ENCODE data around the gene PDE4D. TPM values are rescaled to one million over a fixed set of nuclear protein-coding genes. Genes with fewer than 3 reads are reported as not detected.

The PDE4D gene
- total RNA-seq, 1 experiment from 2014 or later = 2.4 TPM

- Histone ChIP-seq H3K27ac (ENCODE audit: low read length) (no peak overlapping the region), H3K27me3 (ENCODE audit: control insufficient read depth, insufficient read depth, low read length) (no peaks in the 10 kb centered on the region), H3K9me3 (ENCODE audit: control insufficient read depth, insufficient read depth, low read depth, low read length) (no peaks in the 10 kb centered on the region), H3K4me3 (ENCODE audit: low read depth in 2 of 2, low read length in 2 of 2) (no peak overlapping the region), H3K4me1 (ENCODE audit: control insufficient read depth, insufficient read depth, low read length) (no peaks in the 10 kb centered on the region), H3K36me3 (ENCODE audit: control insufficient read depth, insufficient read depth, low read length) (no peaks in the 10 kb centered on the region)
- TF ChIP-seq, protein P1, sequence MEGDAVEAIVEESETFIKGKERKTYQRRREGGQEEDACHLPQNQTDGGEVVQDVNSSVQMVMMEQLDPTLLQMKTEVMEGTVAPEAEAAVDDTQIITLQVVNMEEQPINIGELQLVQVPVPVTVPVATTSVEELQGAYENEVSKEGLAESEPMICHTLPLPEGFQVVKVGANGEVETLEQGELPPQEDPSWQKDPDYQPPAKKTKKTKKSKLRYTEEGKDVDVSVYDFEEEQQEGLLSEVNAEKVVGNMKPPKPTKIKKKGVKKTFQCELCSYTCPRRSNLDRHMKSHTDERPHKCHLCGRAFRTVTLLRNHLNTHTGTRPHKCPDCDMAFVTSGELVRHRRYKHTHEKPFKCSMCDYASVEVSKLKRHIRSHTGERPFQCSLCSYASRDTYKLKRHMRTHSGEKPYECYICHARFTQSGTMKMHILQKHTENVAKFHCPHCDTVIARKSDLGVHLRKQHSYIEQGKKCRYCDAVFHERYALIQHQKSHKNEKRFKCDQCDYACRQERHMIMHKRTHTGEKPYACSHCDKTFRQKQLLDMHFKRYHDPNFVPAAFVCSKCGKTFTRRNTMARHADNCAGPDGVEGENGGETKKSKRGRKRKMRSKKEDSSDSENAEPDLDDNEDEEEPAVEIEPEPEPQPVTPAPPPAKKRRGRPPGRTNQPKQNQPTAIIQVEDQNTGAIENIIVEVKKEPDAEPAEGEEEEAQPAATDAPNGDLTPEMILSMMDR (IDR thresholded peaks at IDR 0.05) = no peak
- TF ChIP-seq POLR2AphosphoS5 (IDR thresholded peaks at IDR 0.05; ENCODE audit: low read depth, low read length) (no peak), SIN3A (IDR thresholded peaks at IDR 0.05; ENCODE audit: borderline replicate concordance, insufficient read depth, low read depth, low read length) (no peak), TCF7L2 (IDR thresholded peaks at IDR 0.05; ENCODE audit: low read depth, low read length) (no peak), REST (IDR thresholded peaks at IDR 0.05; ENCODE audit: insufficient read depth in 1 of 2, low read depth in 2 of 2, low read length in 1 of 2) (no peak)
- CTCF ChIA-PET = no interaction called here
- in situ Hi-C loops (cut with HindIII; ENCODE audit: low pct_unique_long_range_greater_than_20kb, low sequenced_read_pairs) = no loop called here
- BruUV-seq (replicated peaks) = no TSS peak
- POLR2A ChIA-PET = no interaction called here
- intact Hi-C loops (cut with micrococcal nuclease; ENCODE audit: unreplicated experiment) = no loop called here
- ATAC-seq (no peak), DNase-seq (ENCODE audit: low read depth, low spot score) (no peak)
These were observed 472.9 kb downstream of the PDE4D start for GRCh38 chr5:59420596-59420995.

- Histone ChIP-seq H3K27ac (ENCODE audit: low read length) (no peak overlapping the region), H3K9me3 (ENCODE audit: control insufficient read depth, insufficient read depth, low read depth, low read length) (no peaks in the 10 kb centered on the region), H3K4me1 (ENCODE audit: control insufficient read depth, insufficient read depth, low read length) (no peaks in the 10 kb centered on the region), H3K4me3 (ENCODE audit: low read depth in 2 of 2, low read length in 2 of 2) (no peak overlapping the region), H3K36me3 (ENCODE audit: control insufficient read depth, insufficient read depth, low read length) (no peaks in the 10 kb centered on the region), H3K27me3 (ENCODE audit: control insufficient read depth, insufficient read depth, low read length) (no peaks in the 10 kb centered on the region)
- CTCF ChIA-PET = interaction anchor here (0.7 kb wide), 1 partner anchor 28 kb away, joined by 3 read pairs; no protein-coding TSS in a partner anchor
- TF ChIP-seq, protein P1 (IDR thresholded peaks at IDR 0.05) = no peak
- TF ChIP-seq REST (IDR thresholded peaks at IDR 0.05; ENCODE audit: insufficient read depth in 1 of 2, low read depth in 2 of 2, low read length in 1 of 2) = no peak
- no peak for TF ChIP-seq POLR2AphosphoS5 (IDR thresholded peaks at IDR 0.05; ENCODE audit: low read depth, low read length)
- DNase-seq (ENCODE audit: low read depth, low spot score) (no peak), ATAC-seq (no peak)
- intact Hi-C loops (cut with micrococcal nuclease; ENCODE audit: unreplicated experiment) = no loop called here
- BruUV-seq (replicated peaks) = no TSS peak
- in situ Hi-C loops (cut with HindIII; ENCODE audit: low pct_unique_long_range_greater_than_20kb, low sequenced_read_pairs) = no loop called here
- POLR2A ChIA-PET = no interaction called here
These were observed 474.7 kb downstream of the PDE4D start for GRCh38 chr5:59418808-59419207.
